Sigmoid colon (tissue), 4 donors: Measurements from ENCODE around the gene RASA2.

Experiments used
- EP300 ChIP-seq, 4 donors: sonication (generic); formaldehyde crosslinking; IDR thresholded peaks; one replicate each; pipeline ENCODE4 v1.6.1; 2017; ENCODE audit warnings: antibody characterized with exemption in 4 of 4
- POLR2A ChIP-seq, 2 donors: fragments of 450-650 bp; IDR thresholded peaks; one replicate each; pipeline ENCODE4 v1.6.1; 2016; ENCODE audit warnings: antibody characterized with exemption in 2 of 2, mild to moderate bottlenecking in 2 of 2, moderate library complexity in 2 of 2
- TF ChIP-seq, protein P1 (sequence below), 4 experiments: fragments of 450-650 bp in 3 of 4; fragments of 200-600 bp in 1 of 4; IDR thresholded peaks; one replicate each; pipeline ENCODE4 v1.5.1; 2016 to 2019; ENCODE audit warnings: antibody characterized with exemption in 4 of 4, mild to moderate bottlenecking in 3 of 4, moderate library complexity in 2 of 4

DNA sequence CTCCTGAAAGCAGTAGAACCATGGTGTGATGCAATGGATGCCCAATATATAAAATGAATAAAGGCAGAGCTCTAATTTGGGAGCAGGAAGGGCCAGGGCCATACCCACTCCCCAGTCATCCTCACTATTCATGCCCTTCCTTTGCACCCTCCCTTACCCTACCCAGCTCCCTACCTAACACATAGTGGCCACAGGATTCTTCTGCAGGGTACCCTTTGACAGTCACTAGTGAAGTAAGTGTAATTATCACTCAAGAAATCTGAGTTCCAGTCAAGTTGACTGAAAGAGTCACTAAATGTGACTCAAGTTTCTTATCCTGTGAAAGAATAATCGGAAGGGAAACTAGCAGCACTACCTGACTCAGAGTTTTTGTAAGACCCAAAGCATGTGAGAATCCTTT is 69.2 kb downstream of the RASA2 start:
- TF ChIP-seq, protein P1, sequence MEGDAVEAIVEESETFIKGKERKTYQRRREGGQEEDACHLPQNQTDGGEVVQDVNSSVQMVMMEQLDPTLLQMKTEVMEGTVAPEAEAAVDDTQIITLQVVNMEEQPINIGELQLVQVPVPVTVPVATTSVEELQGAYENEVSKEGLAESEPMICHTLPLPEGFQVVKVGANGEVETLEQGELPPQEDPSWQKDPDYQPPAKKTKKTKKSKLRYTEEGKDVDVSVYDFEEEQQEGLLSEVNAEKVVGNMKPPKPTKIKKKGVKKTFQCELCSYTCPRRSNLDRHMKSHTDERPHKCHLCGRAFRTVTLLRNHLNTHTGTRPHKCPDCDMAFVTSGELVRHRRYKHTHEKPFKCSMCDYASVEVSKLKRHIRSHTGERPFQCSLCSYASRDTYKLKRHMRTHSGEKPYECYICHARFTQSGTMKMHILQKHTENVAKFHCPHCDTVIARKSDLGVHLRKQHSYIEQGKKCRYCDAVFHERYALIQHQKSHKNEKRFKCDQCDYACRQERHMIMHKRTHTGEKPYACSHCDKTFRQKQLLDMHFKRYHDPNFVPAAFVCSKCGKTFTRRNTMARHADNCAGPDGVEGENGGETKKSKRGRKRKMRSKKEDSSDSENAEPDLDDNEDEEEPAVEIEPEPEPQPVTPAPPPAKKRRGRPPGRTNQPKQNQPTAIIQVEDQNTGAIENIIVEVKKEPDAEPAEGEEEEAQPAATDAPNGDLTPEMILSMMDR (IDR thresholded peaks at IDR 0.05), result no peak
- no peak for TF ChIP-seq POLR2A (IDR thresholded peaks at IDR 0.05)
- TF ChIP-seq EP300 (IDR thresholded peaks at IDR 0.05), result no peak
